SK-N-SH (cell line): Measurements from ENCODE around the gene CNRIP1. TPM values are rescaled to one million over a fixed set of nuclear protein-coding genes. Genes with fewer than 3 reads are reported as not detected.
"Not testable (repeated sequence)": the region's sequence is repeated elsewhere in the genome, so short reads cannot be mapped to it uniquely, and the experiment has no call there.

Experiments
- CTCF ChIA-PET: fragments of 300-600, 350-600 bp; formaldehyde crosslinking; extraction: SDS; loops from one replicate; lab custom pipeline; 2021; lab: Yijun Ruan, JAX
- POLR2A ChIA-PET: fragments of 350-600 bp; sonication (Branson Sonifier 250); formaldehyde crosslinking; extraction: SDS; loops from one replicate; lab custom pipeline; 2020; ENCODE audit warnings: antibody characterized with exemption, inconsistent platforms; lab: Yijun Ruan, JAX
- DNase-seq: peaks from one replicate; pipeline ENCODE4 v3.0.0; 2012
- H2AFZ ChIP-seq: fragments of 200-600 bp; sonication (generic); 2 replicates; pipeline ENCODE4 v1.8.1; 2016; ENCODE audit warnings: antibody characterized with exemption, mild to moderate bottlenecking, low read depth
- H3F3A ChIP-seq: fragments of 200-600 bp; sonication (generic); replicated peaks from 2 replicates; pipeline ENCODE3; 2016; ENCODE audit warnings: antibody characterized with exemption, mild to moderate bottlenecking; ENCODE audit not compliant: insufficient read depth
- H3K27ac ChIP-seq, 2 experiments: fragments of 200-500 bp in 1 of 2; fragments of 200-600 bp in 1 of 2; sonication (Bioruptor generic) in 1 of 2; sonication (generic), shearing (Covaris generic) in 1 of 2; 2 replicates each; pipeline versions ENCODE4 v1.5.1 to v1.6.1; 2014 to 2016; ENCODE audit warnings: low read depth in 2 of 2, inconsistent platforms in 1 of 2, low read length in 1 of 2, mild to moderate bottlenecking in 1 of 2, mixed read lengths in 1 of 2
- H3K27me3 ChIP-seq: fragments of 200-600 bp; sonication (generic), shearing (Covaris generic); 2 replicates; pipeline ENCODE4 v1.6.1; 2016; ENCODE audit warnings: mixed run types; ENCODE audit not compliant: insufficient read depth
- H3K36me3 ChIP-seq, 2 experiments: fragments of 200-500 bp in 1 of 2; fragments of 200-600 bp in 1 of 2; sonication (Bioruptor generic) in 1 of 2; sonication (generic) in 1 of 2; replicated peaks in 1 of 2; 2 replicates each; pipeline versions ENCODE3 to v1.5.1; 2014 to 2016; ENCODE audit warnings: low read length in 1 of 2, mild to moderate bottlenecking in 1 of 2; ENCODE audit not compliant: insufficient read depth in 2 of 2, control insufficient read depth in 1 of 2
- H3K4me1 ChIP-seq, 2 experiments: fragments of 200-500 bp in 1 of 2; fragments of 200-600 bp in 1 of 2; sonication (Bioruptor generic) in 1 of 2; sonication (generic), shearing (Covaris generic) in 1 of 2; 2 replicates each; pipeline versions ENCODE4 v1.5.1 to v1.6.1; 2014 to 2016; ENCODE audit warnings: low read depth in 1 of 2, low read length in 1 of 2, mixed run types in 1 of 2; ENCODE audit not compliant: insufficient read depth in 2 of 2, control insufficient read depth in 1 of 2
- H3K4me2 ChIP-seq: fragments of 200-600 bp; sonication (generic), shearing (Covaris generic); 2 replicates; pipeline ENCODE4 v1.6.1; 2017; ENCODE audit warnings: mixed run types
- H3K4me3 ChIP-seq, 2 experiments: fragments of 200-500 bp in 1 of 2; fragments of 200-600 bp in 1 of 2; sonication (Bioruptor generic) in 1 of 2; sonication (generic), shearing (Covaris generic) in 1 of 2; 2 replicates each; pipeline versions ENCODE4 v1.5.1 to v1.8.1; 2014 to 2016; ENCODE audit warnings: low read depth in 2 of 2, inconsistent platforms in 1 of 2, low read length in 1 of 2, mild to moderate bottlenecking in 1 of 2, mixed read lengths in 1 of 2, moderate library complexity in 1 of 2
- H3K79me2 ChIP-seq: fragments of 200-600 bp; sonication (generic); 2 replicates; pipeline ENCODE4 v1.8.1; 2017; ENCODE audit warnings: mild to moderate bottlenecking; ENCODE audit not compliant: insufficient read depth
- H3K9ac ChIP-seq: fragments of 200-600 bp; sonication (generic); 2 replicates; pipeline ENCODE4 v1.6.1; 2017; ENCODE audit warnings: mixed run types
- H3K9me2 ChIP-seq: fragments of 200-600 bp; sonication (generic); 2 replicates; pipeline ENCODE4 v1.6.1; 2017; ENCODE audit warnings: mixed run types
- H3K9me3 ChIP-seq: fragments of 200-600 bp; sonication (generic); 2 replicates; pipeline ENCODE4 v1.6.1; 2017; ENCODE audit warnings: mixed run types, mild to moderate bottlenecking, moderate library complexity
- H4K20me1 ChIP-seq: fragments of 200-600 bp; sonication (generic); 2 replicates; pipeline ENCODE4 v1.6.1; 2017; ENCODE audit warnings: mild to moderate bottlenecking, mixed run types; ENCODE audit not compliant: insufficient read depth
- JUND ChIP-seq: IDR thresholded peaks from 2 replicates; pipeline ENCODE4 v1.4.0; 2012
- MXI1 ChIP-seq: IDR thresholded peaks from 2 replicates; pipeline ENCODE4 v1.6.1; 2012; ENCODE audit warnings: mild to moderate bottlenecking, low read depth, low read length, improper control_type of control experiment
- NRF1 ChIP-seq: IDR thresholded peaks from 2 replicates; pipeline ENCODE4 v1.6.1; 2012; ENCODE audit warnings: low read depth, mild to moderate bottlenecking, low read length
- RAD21 ChIP-seq: IDR thresholded peaks from 2 replicates; pipeline ENCODE4 v1.6.1; 2012; ENCODE audit warnings: mild to moderate bottlenecking, low read length
- WGBS: methylation state at CpG from one replicate; pipeline ENCODE4 v1.1.6; 2017; ENCODE audit warnings: low lambda C conversion rate; 5-methylcytosine and 5-hydroxymethylcytosine counted together
- polyA plus RNA-seq, 3 experiments: library from polyadenylated mRNA; depleted of rRNA; stranded (reverse); fragments of >200 nt; gene quantifications; 2 replicates each; pipeline ENCODE4 v1.2.3, GENCODE V29; 2012
- TF ChIP-seq, protein P1 (sequence below): IDR thresholded peaks from 2 replicates; pipeline ENCODE4; 2012

The CNRIP1 gene
- polyA plus RNA-seq, 1 of the 3 experiments (the other 2 are of a cell fraction): 55.5 TPM

DNA sequence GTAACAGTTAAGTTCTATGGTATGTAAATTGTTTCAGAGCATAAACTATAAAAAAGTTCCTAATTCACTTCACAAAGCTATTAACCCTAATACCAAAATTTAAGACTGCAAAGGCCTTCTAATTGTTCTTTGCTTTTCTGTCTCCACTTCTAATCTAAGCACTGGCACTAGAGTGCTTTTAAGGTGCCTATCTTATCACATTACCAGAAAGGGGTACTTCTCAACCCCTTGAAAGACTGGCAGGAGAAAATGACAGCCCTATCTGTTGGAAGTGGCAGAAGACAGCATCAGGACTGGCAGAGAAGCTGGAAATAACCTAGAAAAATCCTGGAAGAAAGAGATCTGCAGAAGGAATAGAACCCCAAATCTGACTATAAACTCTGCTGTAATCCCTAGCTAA lies 10.3 kb downstream of the CNRIP1 start:
- Histone ChIP-seq H3K9me3 (no peaks in the 10 kb centered on the region), H3K9me2 (no peaks in the 10 kb centered on the region), H3K27me3 (no peaks in the 10 kb centered on the region), H4K20me1 (no peaks in the 10 kb centered on the region), H3F3A (peaks cover 3% of the 10 kb centered on the region), H3K36me3 (peaks cover 31 to 46% of the 10 kb centered on the region in 2 experiments), H3K4me2 (no peak overlapping the region), H3K4me1 (no peaks in the 10 kb centered on the region; a peak in 1 of 4 replicates), H2AFZ (no peak overlapping the region), H3K9ac (no peak overlapping the region), H3K4me3 (no peak overlapping the region), H3K79me2 (peaks cover 35% of the 10 kb centered on the region), H3K27ac (no peak overlapping the region)
- no peak for TF ChIP-seq JUND
- ChIA-PET CTCF (interaction anchor here (0.6 to 2.6 kb wide), 9 partner anchors 10 to 132 kb away, joined by 3 to 15 read pairs (median 4); partner anchors contain the start of gene CNRIP1), POLR2A (interaction anchor here (1.2 kb wide), 1 partner anchor 10 kb away, joined by 6 read pairs; the partner anchor contains the start of gene CNRIP1)
- no peak for DNase-seq

DNA sequence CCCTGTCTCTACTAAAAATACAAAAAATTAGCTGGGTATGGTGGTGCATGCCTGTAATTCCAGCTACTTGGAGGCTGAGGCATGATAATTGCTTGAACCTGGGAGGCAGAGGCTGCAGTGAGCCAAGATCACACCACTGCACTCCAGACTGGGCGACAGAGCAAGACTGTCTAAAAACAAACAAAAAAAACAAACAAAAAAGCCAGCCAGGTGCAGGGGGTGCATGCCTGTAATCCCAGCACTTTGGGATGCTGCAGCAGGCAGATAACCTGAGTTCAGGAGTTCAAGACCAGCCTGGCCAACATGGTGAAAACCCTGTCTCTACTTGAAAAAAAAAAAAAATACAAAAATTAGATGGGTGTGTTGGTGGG lies 15.9 kb downstream of the CNRIP1 start:
- H3K36me3 ChIP-seq: peaks cover 0 to 26% of the 10 kb centered on the region in 2 experiments
- 93% methylated on average over 1 of the region's 1 CpG for WGBS
- CTCF ChIA-PET: interaction anchor here (1.0 to 6.7 kb wide), 6 partner anchors 9 to 47 kb away, joined by 3 to 32 read pairs (median 6); partner anchors contain the start of gene CNRIP1
- H3K27ac ChIP-seq, H3K9me3 ChIP-seq, H3K9me2 ChIP-seq, DNase-seq, H4K20me1 ChIP-seq, H3K4me2 ChIP-seq, POLR2A ChIA-PET, H3K27me3 ChIP-seq, H3K4me3 ChIP-seq, H3K9ac ChIP-seq, H2AFZ ChIP-seq: not testable (repeated sequence)
- H3K79me2 ChIP-seq: peaks cover 12% of the 10 kb centered on the region
- peaks cover 18% of the 10 kb centered on the region for H3F3A ChIP-seq
- peaks cover 4 to 15% of the 10 kb centered on the region in 2 experiments; a peak in 2 of 4 replicates for H3K4me1 ChIP-seq

GRCh38 chr2:68303033-68303901 lies 16.5 kb downstream of the CNRIP1 start:
- Histone ChIP-seq H3K36me3 (peaks cover 0 to 26% of the 10 kb centered on the region in 2 experiments), H3K27me3 (no peaks in the 10 kb centered on the region), H3K27ac (no peak overlapping the region; a peak in 1 of 4 replicates), H4K20me1 (peaks cover 3% of the 10 kb centered on the region; the same call in 1 of the 2 replicates), H3K4me3 (no peak overlapping the region), H3K79me2 (peaks cover 12% of the 10 kb centered on the region), H2AFZ (no peak overlapping the region), H3K4me1 (peaks cover 4 to 15% of the 10 kb centered on the region in 2 experiments; a peak in 2 of 4 replicates), H3F3A (peaks cover 18% of the 10 kb centered on the region), H3K9me3 (no peaks in the 10 kb centered on the region), H3K4me2 (no peak overlapping the region), H3K9ac (no peak overlapping the region), H3K9me2 (no peaks in the 10 kb centered on the region)
- WGBS: 91% methylated on average over 12 of the region's 12 CpGs
- POLR2A ChIA-PET: interaction anchor here (1.4 kb wide), 1 partner anchor 16 kb away, joined by 8 read pairs; the partner anchor contains the start of gene CNRIP1
- no peak for DNase-seq
- TF ChIP-seq MXI1 (no peak), RAD21 (no peak), NRF1 (no peak)
- TF ChIP-seq, protein P1, sequence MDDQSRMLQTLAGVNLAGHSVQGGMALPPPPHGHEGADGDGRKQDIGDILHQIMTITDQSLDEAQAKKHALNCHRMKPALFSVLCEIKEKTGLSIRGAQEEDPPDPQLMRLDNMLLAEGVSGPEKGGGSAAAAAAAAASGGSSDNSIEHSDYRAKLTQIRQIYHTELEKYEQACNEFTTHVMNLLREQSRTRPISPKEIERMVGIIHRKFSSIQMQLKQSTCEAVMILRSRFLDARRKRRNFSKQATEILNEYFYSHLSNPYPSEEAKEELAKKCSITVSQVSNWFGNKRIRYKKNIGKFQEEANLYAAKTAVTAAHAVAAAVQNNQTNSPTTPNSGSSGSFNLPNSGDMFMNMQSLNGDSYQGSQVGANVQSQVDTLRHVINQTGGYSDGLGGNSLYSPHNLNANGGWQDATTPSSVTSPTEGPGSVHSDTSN: no peak
- CTCF ChIA-PET: interaction anchor here (1.0 to 6.7 kb wide), 5 partner anchors 10 to 47 kb away, joined by 3 to 32 read pairs (median 8); partner anchors contain the start of gene CNRIP1
